Measurements from ENCODE around the gene RAPGEF2. TPM values are rescaled to one million over a fixed set of nuclear protein-coding genes. Genes with fewer than 3 reads are reported as not detected.

Gene RAPGEF2
- total RNA-seq, 1 donor from 2014 or later = 31.0 TPM

GRCh38 chr4:159273841-159274240 lies 171.0 kb downstream of the RAPGEF2 start:
- H3K9me3 Mint-ChIP-seq (ENCODE audit: low read depth) = no peaks in the 10 kb centered on the region
- peaks cover 52% of the 10 kb centered on the region for H3K4me1 Mint-ChIP-seq (ENCODE audit: low read depth)
- no peaks in the 10 kb centered on the region for H3K27me3 Mint-ChIP-seq (ENCODE audit: low read depth)
- TF ChIP-seq, protein P1, sequence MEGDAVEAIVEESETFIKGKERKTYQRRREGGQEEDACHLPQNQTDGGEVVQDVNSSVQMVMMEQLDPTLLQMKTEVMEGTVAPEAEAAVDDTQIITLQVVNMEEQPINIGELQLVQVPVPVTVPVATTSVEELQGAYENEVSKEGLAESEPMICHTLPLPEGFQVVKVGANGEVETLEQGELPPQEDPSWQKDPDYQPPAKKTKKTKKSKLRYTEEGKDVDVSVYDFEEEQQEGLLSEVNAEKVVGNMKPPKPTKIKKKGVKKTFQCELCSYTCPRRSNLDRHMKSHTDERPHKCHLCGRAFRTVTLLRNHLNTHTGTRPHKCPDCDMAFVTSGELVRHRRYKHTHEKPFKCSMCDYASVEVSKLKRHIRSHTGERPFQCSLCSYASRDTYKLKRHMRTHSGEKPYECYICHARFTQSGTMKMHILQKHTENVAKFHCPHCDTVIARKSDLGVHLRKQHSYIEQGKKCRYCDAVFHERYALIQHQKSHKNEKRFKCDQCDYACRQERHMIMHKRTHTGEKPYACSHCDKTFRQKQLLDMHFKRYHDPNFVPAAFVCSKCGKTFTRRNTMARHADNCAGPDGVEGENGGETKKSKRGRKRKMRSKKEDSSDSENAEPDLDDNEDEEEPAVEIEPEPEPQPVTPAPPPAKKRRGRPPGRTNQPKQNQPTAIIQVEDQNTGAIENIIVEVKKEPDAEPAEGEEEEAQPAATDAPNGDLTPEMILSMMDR (IDR thresholded peaks at IDR 0.05) = no peak
- peaks cover 4% of the 10 kb centered on the region for H3K36me3 Mint-ChIP-seq (ENCODE audit: low read depth)
- H3K27ac Mint-ChIP-seq (ENCODE audit: unreplicated experiment) = peak overlapping the region; percentile 50
- H3K4me3 Mint-ChIP-seq (ENCODE audit: unreplicated experiment) = no peak overlapping the region
- no peak for DNase-seq (ENCODE audit: low spot score)

- peaks cover 6% of the 10 kb centered on the region for H3K36me3 Mint-ChIP-seq (ENCODE audit: low read depth)
- TF ChIP-seq, protein P1 (IDR thresholded peaks at IDR 0.05) = no peak
- H3K4me1 Mint-ChIP-seq (ENCODE audit: low read depth) = peaks cover 39% of the 10 kb centered on the region
- no peak overlapping the region for H3K27ac Mint-ChIP-seq (ENCODE audit: unreplicated experiment)
- no peak for DNase-seq (ENCODE audit: low spot score)
- no peaks in the 10 kb centered on the region for H3K27me3 Mint-ChIP-seq (ENCODE audit: low read depth)
- no peaks in the 10 kb centered on the region for H3K9me3 Mint-ChIP-seq (ENCODE audit: low read depth)
- H3K4me3 Mint-ChIP-seq (ENCODE audit: unreplicated experiment) = no peak overlapping the region
These were observed 175.5 kb downstream of the RAPGEF2 start for GRCh38 chr4:159278399-159278798.

- H3K4me1 Mint-ChIP-seq (ENCODE audit: low read depth) = peaks cover 40% of the 10 kb centered on the region
These were observed 176.2 kb downstream of the RAPGEF2 start for GRCh38 chr4:159279084-159279483.

GRCh38 chr4:159280442-159281172 lies 177.7 kb downstream of the RAPGEF2 start:
- TF ChIP-seq, protein P1 (IDR thresholded peaks at IDR 0.05) = no peak
- H3K4me1 Mint-ChIP-seq (ENCODE audit: low read depth) = peaks cover 44% of the 10 kb centered on the region
- H3K4me3 Mint-ChIP-seq (ENCODE audit: unreplicated experiment) = no peak overlapping the region
- no peaks in the 10 kb centered on the region for H3K9me3 Mint-ChIP-seq (ENCODE audit: low read depth)
- no peaks in the 10 kb centered on the region for H3K27me3 Mint-ChIP-seq (ENCODE audit: low read depth)
- H3K27ac Mint-ChIP-seq (ENCODE audit: unreplicated experiment) = no peak overlapping the region
- peaks cover 6% of the 10 kb centered on the region for H3K36me3 Mint-ChIP-seq (ENCODE audit: low read depth)
- DNase-seq (ENCODE audit: low spot score) = no peak

More at GRCh38 chr4:159279084-159279483, 176.2 kb downstream of the RAPGEF2 start:
- Mint-ChIP-seq H3K4me3 (ENCODE audit: unreplicated experiment) (no peak overlapping the region), H3K27ac (ENCODE audit: unreplicated experiment) (no peak overlapping the region), H3K27me3 (ENCODE audit: low read depth) (no peaks in the 10 kb centered on the region), H3K9me3 (ENCODE audit: low read depth) (no peaks in the 10 kb centered on the region), H3K36me3 (ENCODE audit: low read depth) (peaks cover 6% of the 10 kb centered on the region)
- TF ChIP-seq, protein P1 (IDR thresholded peaks at IDR 0.05) = no peak
- DNase-seq (ENCODE audit: low spot score) = no peak

- Mint-ChIP-seq H3K36me3 (ENCODE audit: low read depth) (peaks cover 6% of the 10 kb centered on the region), H3K4me3 (ENCODE audit: unreplicated experiment) (no peak overlapping the region), H3K9me3 (ENCODE audit: low read depth) (no peaks in the 10 kb centered on the region), H3K27ac (ENCODE audit: unreplicated experiment) (no peak overlapping the region), H3K4me1 (ENCODE audit: low read depth) (peaks cover 54% of the 10 kb centered on the region), H3K27me3 (ENCODE audit: low read depth) (no peaks in the 10 kb centered on the region)
- no peak for DNase-seq (ENCODE audit: low spot score)
- TF ChIP-seq, protein P1 (IDR thresholded peaks at IDR 0.05) = no peak
These were observed 178.9 kb downstream of the RAPGEF2 start for GRCh38 chr4:159281771-159282170.
